ENCODE measurements around the gene OR2M7. TPM values are rescaled to one million over a fixed set of nuclear protein-coding genes. Genes with fewer than 3 reads are reported as not detected.
"Not testable (repeated sequence)": the region's sequence is repeated elsewhere in the genome, so short reads cannot be mapped to it uniquely, and the experiment has no call there.

The OR2M7 gene
- polyA plus RNA-seq (2013, experiment 1 of 4) = not detected
- not detected for polyA plus RNA-seq (2013, experiment 2 of 4)
- polyA plus RNA-seq (2013, experiment 3 of 4) = not detected
- polyA plus RNA-seq (2013, experiment 4 of 4) = not detected

GRCh38 chr1:248324468-248324867 lies at the start of gene OR2M7:
TSS of gene OR2M7 (minus strand) at chr1:248324568. CDS start at chr1:248324568, 0 bp downstream.
- 60% methylated on average over 1 of the region's 1 CpG; no CpG with 5 or more reads in 1 of the 2 experiments for WGBS, 2 experiments
- H3K27me3 ChIP-seq (ENCODE audit: control insufficient read depth, insufficient read depth, low read length, poor library complexity, severe bottlenecking) = no peaks in the 10 kb centered on the region
- no peak within 1 kb of the TSS for H3K27ac ChIP-seq (ENCODE audit: insufficient read depth, low read depth, low read length, poor library complexity, severe bottlenecking)
- no peaks in the 10 kb centered on the region for H3K36me3 ChIP-seq (ENCODE audit: control insufficient read depth, insufficient read depth, low read length)
- no peaks in the 10 kb centered on the region for H3K4me1 ChIP-seq (ENCODE audit: control insufficient read depth, insufficient read depth, low read length)
- H3K4me3 ChIP-seq (ENCODE audit: insufficient read depth, low read depth, low read length) = no peak within 1 kb of the TSS
- H3K9me3 ChIP-seq (ENCODE audit: control insufficient read depth, low read length) = peaks cover 11% of the 10 kb centered on the region

GRCh38 chr1:248373761-248374160 lies 49.4 kb upstream of the OR2M7 start:
- no peaks in the 10 kb centered on the region for H3K4me1 ChIP-seq (ENCODE audit: control insufficient read depth, insufficient read depth, low read length)
- no peak overlapping the region for H3K4me3 ChIP-seq (ENCODE audit: insufficient read depth, low read depth, low read length)
- no peaks in the 10 kb centered on the region for H3K27me3 ChIP-seq (ENCODE audit: control insufficient read depth, insufficient read depth, low read length, poor library complexity, severe bottlenecking)
- no peaks in the 10 kb centered on the region for H3K36me3 ChIP-seq (ENCODE audit: control insufficient read depth, insufficient read depth, low read length)
- no peak overlapping the region for H3K27ac ChIP-seq (ENCODE audit: insufficient read depth, low read depth, low read length, poor library complexity, severe bottlenecking)
- 74 to 75% methylated on average over 4 of the region's 4 CpGs for WGBS, 2 experiments
- peaks cover 21% of the 10 kb centered on the region for H3K9me3 ChIP-seq (ENCODE audit: control insufficient read depth, low read length)

DNA sequence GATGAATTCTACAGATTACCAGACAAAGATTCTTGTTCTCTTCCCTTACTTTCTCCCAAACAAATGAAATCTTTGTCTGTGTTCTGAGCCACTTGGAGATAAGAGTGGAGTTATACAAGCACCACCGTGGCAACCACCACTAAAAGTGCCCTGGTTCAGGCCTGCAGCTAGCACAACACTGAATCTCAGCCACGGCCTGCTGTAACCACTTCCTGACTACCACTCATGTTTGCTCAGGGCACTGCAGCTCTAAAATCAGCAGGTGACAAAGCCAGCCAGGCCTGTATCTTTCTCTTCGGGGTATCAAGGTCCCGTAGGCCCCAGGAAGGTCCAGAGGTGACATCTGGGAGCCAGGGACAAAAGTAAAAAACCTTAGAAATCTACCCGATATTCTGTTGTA lies 48.0 kb upstream of the OR2M7 start:
- H3K4me3 ChIP-seq (ENCODE audit: insufficient read depth, low read depth, low read length) = no peak overlapping the region
- H3K4me1 ChIP-seq (ENCODE audit: control insufficient read depth, insufficient read depth, low read length) = no peaks in the 10 kb centered on the region
- H3K9me3 ChIP-seq (ENCODE audit: control insufficient read depth, low read length) = peaks cover 21% of the 10 kb centered on the region
- H3K27me3 ChIP-seq (ENCODE audit: control insufficient read depth, insufficient read depth, low read length, poor library complexity, severe bottlenecking) = no peaks in the 10 kb centered on the region
- 67 to 76% methylated on average over 5 of the region's 5 CpGs for WGBS, 2 experiments
- no peak overlapping the region for H3K27ac ChIP-seq (ENCODE audit: insufficient read depth, low read depth, low read length, poor library complexity, severe bottlenecking)
- H3K36me3 ChIP-seq (ENCODE audit: control insufficient read depth, insufficient read depth, low read length) = no peaks in the 10 kb centered on the region

- no peaks in the 10 kb centered on the region for H3K27me3 ChIP-seq (ENCODE audit: control insufficient read depth, insufficient read depth, low read length, poor library complexity, severe bottlenecking)
- no peak overlapping the region for H3K4me3 ChIP-seq (ENCODE audit: insufficient read depth, low read depth, low read length)
- H3K9me3 ChIP-seq (ENCODE audit: control insufficient read depth, low read length) = peaks cover 3% of the 10 kb centered on the region
- H3K36me3 ChIP-seq (ENCODE audit: control insufficient read depth, insufficient read depth, low read length) = no peaks in the 10 kb centered on the region
- no peak overlapping the region for H3K27ac ChIP-seq (ENCODE audit: insufficient read depth, low read depth, low read length, poor library complexity, severe bottlenecking)
- no peaks in the 10 kb centered on the region for H3K4me1 ChIP-seq (ENCODE audit: control insufficient read depth, insufficient read depth, low read length)
Measured at GRCh38 chr1:248366609-248367008, 42.2 kb upstream of the OR2M7 start.

DNA sequence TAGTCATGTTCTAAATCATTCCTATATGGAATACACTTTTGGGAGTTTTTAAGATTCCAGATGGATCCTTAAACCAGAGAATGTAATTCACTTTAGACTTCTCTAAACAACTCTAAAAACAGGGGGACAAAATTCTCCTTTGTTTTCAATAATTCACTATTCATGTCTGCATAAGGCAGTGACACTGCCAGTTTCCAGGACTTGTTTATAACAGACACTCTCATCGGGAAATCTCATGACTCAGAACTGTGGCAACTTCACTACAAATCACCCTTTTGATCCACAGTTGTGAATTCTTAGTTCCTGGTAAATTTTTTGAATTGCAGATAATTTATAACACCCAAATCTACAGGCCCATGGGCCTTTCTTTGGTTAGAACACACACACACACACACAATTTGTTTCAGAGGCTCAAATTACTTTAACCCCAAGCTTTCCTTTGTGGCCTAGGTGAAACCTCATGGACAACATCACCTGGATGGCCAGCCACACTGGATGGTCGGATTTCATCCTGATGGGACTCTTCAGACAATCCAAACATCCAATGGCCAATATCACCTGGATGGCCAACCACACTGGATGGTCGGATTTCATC lies 36.9 kb upstream of the OR2M7 start, which contains the start of gene OR2T4:
TSS of gene OR2T4 (plus strand) at position 545 of the 595 bp plus-strand sequence. CDS start at position 545, 0 bp downstream.
- no peaks in the 10 kb centered on the region for H3K4me1 ChIP-seq (ENCODE audit: control insufficient read depth, insufficient read depth, low read length)

DNA sequence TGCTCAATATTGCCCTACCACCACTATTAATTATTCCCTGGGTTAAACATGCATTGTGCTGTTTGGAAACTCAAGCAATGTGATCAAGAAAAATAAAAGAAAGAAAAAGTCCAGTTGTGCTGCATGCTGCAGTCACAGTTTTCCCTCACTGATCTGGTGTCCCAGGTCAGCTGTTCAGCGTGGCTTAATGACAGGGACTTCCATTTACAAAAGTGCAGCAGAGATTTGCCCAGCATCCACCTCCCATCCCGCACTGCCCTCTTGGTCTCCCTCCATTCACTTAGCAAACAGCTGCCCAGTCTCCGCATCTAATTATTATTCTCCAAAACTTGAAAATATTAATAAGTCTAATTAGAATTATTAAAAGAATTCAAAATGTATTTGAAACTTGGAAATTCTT lies 35.0 kb upstream of the OR2M7 start:
- no peak overlapping the region for H3K4me3 ChIP-seq (ENCODE audit: insufficient read depth, low read depth, low read length)
- peaks cover 15% of the 10 kb centered on the region for H3K9me3 ChIP-seq (ENCODE audit: control insufficient read depth, low read length)
- no peak overlapping the region for H3K27ac ChIP-seq (ENCODE audit: insufficient read depth, low read depth, low read length, poor library complexity, severe bottlenecking)
- H3K36me3 ChIP-seq (ENCODE audit: control insufficient read depth, insufficient read depth, low read length) = no peaks in the 10 kb centered on the region
- no peaks in the 10 kb centered on the region for H3K4me1 ChIP-seq (ENCODE audit: control insufficient read depth, insufficient read depth, low read length)
- H3K27me3 ChIP-seq (ENCODE audit: control insufficient read depth, insufficient read depth, low read length, poor library complexity, severe bottlenecking) = no peaks in the 10 kb centered on the region
- 32 to 58% methylated on average over 2 to 3 of the region's 3 CpGs for whole genome bisulfite sequencing, 2 experiments

More for the DNA sequence above, 36.9 kb upstream of the OR2M7 start, which contains the start of gene OR2T4:
- peaks cover 15% of the 10 kb centered on the region for H3K9me3 ChIP-seq (ENCODE audit: control insufficient read depth, low read length)
- H3K27me3 ChIP-seq (ENCODE audit: control insufficient read depth, insufficient read depth, low read length, poor library complexity, severe bottlenecking) = no peaks in the 10 kb centered on the region
- no peak within 1 kb of the TSS for H3K4me3 ChIP-seq (ENCODE audit: insufficient read depth, low read depth, low read length)
- H3K36me3 ChIP-seq (ENCODE audit: control insufficient read depth, insufficient read depth, low read length) = no peaks in the 10 kb centered on the region
- 29 to 36% methylated on average over 3 of the region's 3 CpGs for WGBS, 2 experiments
- H3K27ac ChIP-seq (ENCODE audit: insufficient read depth, low read depth, low read length, poor library complexity, severe bottlenecking) = no peak within 1 kb of the TSS

DNA sequence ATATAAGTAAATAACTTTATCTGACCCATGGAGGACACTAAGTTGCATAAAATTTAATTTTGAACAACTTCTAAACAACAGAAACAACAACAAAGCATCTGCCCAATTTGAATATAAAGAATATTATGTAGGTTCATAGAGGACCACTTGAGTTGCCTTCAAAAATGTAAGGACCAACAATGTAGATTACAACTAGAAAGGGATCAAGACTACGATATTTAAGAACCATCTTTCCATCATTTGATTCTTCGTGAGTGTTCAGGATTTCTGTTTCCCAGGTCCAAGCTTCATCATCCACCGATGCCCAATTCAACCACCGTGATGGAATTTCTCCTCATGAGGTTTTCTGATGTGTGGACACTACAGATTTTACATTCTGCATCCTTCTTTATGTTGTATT lies 24.1 kb upstream of the OR2M7 start, which contains the start of gene OR14C36:
TSS of gene OR14C36 (plus strand) at position 301 of the 400 bp plus-strand sequence. CDS start at position 301, 0 bp downstream.
- Histone ChIP-seq H3K27me3 (ENCODE audit: control insufficient read depth, insufficient read depth, low read length, poor library complexity, severe bottlenecking) (no peaks in the 10 kb centered on the region), H3K4me3 (ENCODE audit: insufficient read depth, low read depth, low read length) (no peak within 1 kb of the TSS), H3K36me3 (ENCODE audit: control insufficient read depth, insufficient read depth, low read length) (no peaks in the 10 kb centered on the region), H3K9me3 (ENCODE audit: control insufficient read depth, low read length) (peaks cover 3% of the 10 kb centered on the region), H3K27ac (ENCODE audit: insufficient read depth, low read depth, low read length, poor library complexity, severe bottlenecking) (no peak within 1 kb of the TSS), H3K4me1 (ENCODE audit: control insufficient read depth, insufficient read depth, low read length) (no peaks in the 10 kb centered on the region)
- WGBS, 2 experiments = 62 to 71% methylated on average over 3 to 4 of the region's 4 CpGs

GRCh38 chr1:248343451-248343850 lies 19.1 kb upstream of the OR2M7 start:
- WGBS, 2 experiments = 40 to 54% methylated on average over 1 to 2 of the region's 3 CpGs
- H3K4me3 ChIP-seq (ENCODE audit: insufficient read depth, low read depth, low read length) = no peak overlapping the region
- no peaks in the 10 kb centered on the region for H3K4me1 ChIP-seq (ENCODE audit: control insufficient read depth, insufficient read depth, low read length)

DNA sequence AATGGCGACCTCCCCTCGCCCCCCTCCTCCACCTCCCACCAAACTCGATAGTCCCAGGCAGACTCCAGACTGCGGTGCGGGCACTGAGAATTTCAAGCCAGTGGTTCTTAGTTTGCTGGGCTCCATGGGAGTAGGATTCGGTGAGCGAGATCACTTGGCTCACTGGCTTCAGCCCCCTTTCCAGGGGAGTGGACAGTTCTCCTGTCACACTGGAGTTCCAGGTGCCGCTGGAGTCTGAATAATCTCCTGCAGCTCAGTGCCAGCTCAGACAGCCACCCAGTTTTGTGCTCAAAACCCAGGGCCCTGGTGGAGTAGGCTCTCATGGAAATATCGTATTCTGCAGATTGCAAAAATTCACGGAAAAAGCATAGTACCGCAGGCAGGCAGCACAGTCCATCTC lies 7.6 kb downstream of the OR2M7 start:
- WGBS, 2 experiments = 83 to 85% methylated on average over 11 of the region's 11 CpGs
- no peaks in the 10 kb centered on the region for H3K27me3 ChIP-seq (ENCODE audit: control insufficient read depth, insufficient read depth, low read length, poor library complexity, severe bottlenecking)
- no peaks in the 10 kb centered on the region for H3K36me3 ChIP-seq (ENCODE audit: control insufficient read depth, insufficient read depth, low read length)
- H3K4me3 ChIP-seq (ENCODE audit: insufficient read depth, low read depth, low read length) = no peak overlapping the region
- H3K9me3 ChIP-seq (ENCODE audit: control insufficient read depth, low read length) = peaks cover 16% of the 10 kb centered on the region
- no peaks in the 10 kb centered on the region for H3K4me1 ChIP-seq (ENCODE audit: control insufficient read depth, insufficient read depth, low read length)
- H3K27ac ChIP-seq (ENCODE audit: insufficient read depth, low read depth, low read length, poor library complexity, severe bottlenecking) = no peak overlapping the region

More at GRCh38 chr1:248343451-248343850, 19.1 kb upstream of the OR2M7 start:
- H3K36me3 ChIP-seq (ENCODE audit: control insufficient read depth, insufficient read depth, low read length) = no peaks in the 10 kb centered on the region
- no peaks in the 10 kb centered on the region for H3K27me3 ChIP-seq (ENCODE audit: control insufficient read depth, insufficient read depth, low read length, poor library complexity, severe bottlenecking)
- H3K27ac ChIP-seq (ENCODE audit: insufficient read depth, low read depth, low read length, poor library complexity, severe bottlenecking) = no peak overlapping the region
- H3K9me3 ChIP-seq (ENCODE audit: control insufficient read depth, low read length) = peaks cover 6% of the 10 kb centered on the region

- peaks cover 10% of the 10 kb centered on the region for H3K9me3 ChIP-seq (ENCODE audit: control insufficient read depth, low read length)
- H3K27me3 ChIP-seq (ENCODE audit: control insufficient read depth, insufficient read depth, low read length, poor library complexity, severe bottlenecking) = not testable (repeated sequence)
- WGBS, 2 experiments = 76 to 78% methylated on average over 14 to 15 of the region's 15 CpGs
Measured at GRCh38 chr1:248306740-248307139, 17.6 kb downstream of the OR2M7 start.

More at GRCh38 chr1:248306740-248307139, 17.6 kb downstream of the OR2M7 start:
- H3K4me1 ChIP-seq (ENCODE audit: control insufficient read depth, insufficient read depth, low read length); H3K36me3 ChIP-seq (ENCODE audit: control insufficient read depth, insufficient read depth, low read length); H3K4me3 ChIP-seq (ENCODE audit: insufficient read depth, low read depth, low read length); H3K27ac ChIP-seq (ENCODE audit: insufficient read depth, low read depth, low read length, poor library complexity, severe bottlenecking): not testable (repeated sequence)
